22Rv1 (cell line): Measurements from ENCODE around the gene ADAM12.

Experiments used
- H3K27ac ChIP-seq: fragments of 450-650 bp; 2 replicates; pipeline ENCODE4 v1.5.1; 2017
- ZFX ChIP-seq: fragments of 450-650 bp; IDR thresholded peaks from 2 replicates; pipeline ENCODE4 v1.6.1; 2017; ENCODE audit warnings: antibody characterized with exemption, borderline replicate concordance
- TF ChIP-seq, protein P1 (sequence below): fragments of 450-650 bp; IDR thresholded peaks from 2 replicates; pipeline ENCODE4 v1.5.1; 2017; ENCODE audit warnings: mild to moderate bottlenecking

The ADAM12 gene

DNA sequence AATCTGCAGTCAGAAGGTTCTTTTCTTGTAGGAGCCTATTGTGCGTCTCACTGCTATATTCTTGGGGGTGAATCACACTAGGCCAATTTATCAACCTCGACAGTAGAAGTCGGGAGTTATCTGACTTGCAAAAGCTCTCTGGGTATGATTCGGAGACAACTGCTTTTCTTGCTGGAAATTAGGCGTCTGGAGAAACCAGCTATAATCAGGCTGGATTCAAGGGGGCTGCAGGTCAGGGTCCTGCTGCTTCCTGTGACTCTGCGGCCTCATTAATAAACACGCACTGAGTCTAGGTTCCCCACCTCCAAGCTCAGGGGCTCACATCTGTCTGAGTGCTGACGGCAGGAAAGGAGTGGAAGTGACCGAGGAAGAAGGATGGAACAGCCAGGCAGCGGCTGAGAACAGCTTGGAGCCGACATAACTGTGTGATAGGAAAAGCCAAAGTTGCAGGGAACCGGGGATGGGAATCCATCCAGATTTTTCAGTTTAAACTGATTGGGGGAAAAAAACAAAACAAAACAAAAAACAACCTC is 307.3 kb downstream of the ADAM12 start:
- TF ChIP-seq, protein P1, sequence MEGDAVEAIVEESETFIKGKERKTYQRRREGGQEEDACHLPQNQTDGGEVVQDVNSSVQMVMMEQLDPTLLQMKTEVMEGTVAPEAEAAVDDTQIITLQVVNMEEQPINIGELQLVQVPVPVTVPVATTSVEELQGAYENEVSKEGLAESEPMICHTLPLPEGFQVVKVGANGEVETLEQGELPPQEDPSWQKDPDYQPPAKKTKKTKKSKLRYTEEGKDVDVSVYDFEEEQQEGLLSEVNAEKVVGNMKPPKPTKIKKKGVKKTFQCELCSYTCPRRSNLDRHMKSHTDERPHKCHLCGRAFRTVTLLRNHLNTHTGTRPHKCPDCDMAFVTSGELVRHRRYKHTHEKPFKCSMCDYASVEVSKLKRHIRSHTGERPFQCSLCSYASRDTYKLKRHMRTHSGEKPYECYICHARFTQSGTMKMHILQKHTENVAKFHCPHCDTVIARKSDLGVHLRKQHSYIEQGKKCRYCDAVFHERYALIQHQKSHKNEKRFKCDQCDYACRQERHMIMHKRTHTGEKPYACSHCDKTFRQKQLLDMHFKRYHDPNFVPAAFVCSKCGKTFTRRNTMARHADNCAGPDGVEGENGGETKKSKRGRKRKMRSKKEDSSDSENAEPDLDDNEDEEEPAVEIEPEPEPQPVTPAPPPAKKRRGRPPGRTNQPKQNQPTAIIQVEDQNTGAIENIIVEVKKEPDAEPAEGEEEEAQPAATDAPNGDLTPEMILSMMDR = no peak
- H3K27ac ChIP-seq = no peak overlapping the region

- no peak overlapping the region for H3K27ac ChIP-seq
- TF ChIP-seq ZFX = no peak
- TF ChIP-seq, protein P1 = no peak
Measured at GRCh38 chr10:126080291-126080825, 307.9 kb downstream of the ADAM12 start.

GRCh38 chr10:126075009-126075408 is 313.3 kb downstream of the ADAM12 start:
- TF ChIP-seq ZFX = no peak
- TF ChIP-seq, protein P1 = no peak
- no peak overlapping the region for H3K27ac ChIP-seq

DNA sequence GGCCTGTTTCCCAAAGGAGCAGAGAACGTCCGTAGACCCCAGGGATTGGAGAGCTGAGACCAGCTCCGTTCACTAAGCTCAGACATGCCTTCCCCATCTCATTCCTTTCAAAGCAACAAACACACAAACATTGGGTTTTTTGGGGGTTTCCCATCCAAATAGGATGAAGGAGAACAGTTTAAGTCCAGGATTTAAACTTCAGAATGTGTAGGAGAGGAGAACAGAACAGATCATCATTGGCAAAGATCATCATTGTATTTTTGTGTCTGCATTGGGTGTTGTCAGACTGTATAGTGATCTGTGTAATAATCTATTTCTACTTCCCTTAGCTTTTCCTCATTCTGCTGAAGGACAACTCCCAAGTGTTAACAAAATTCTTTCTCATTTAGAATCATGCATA is 314.0 kb downstream of the ADAM12 start:
- TF ChIP-seq ZFX = no peak
- TF ChIP-seq, protein P1 = no peak
- no peak overlapping the region for H3K27ac ChIP-seq

DNA sequence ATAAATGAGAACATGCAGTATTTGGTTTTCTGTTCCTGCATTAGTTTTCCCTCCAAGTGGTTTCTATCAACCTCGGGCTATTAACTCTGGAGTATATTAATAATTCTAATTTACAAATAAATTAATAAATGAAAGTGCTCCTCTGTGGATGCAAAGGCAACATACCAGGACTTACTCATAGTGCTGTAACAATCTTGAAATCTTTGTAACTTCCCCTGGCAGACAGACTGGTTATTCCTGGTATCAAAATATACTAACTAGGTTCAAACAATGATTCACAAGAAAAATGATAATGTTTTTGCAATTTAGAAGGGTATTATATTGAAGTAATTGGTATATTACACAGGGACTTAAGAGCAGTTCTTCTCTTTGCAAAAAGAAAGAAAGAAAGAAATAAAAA is 314.7 kb downstream of the ADAM12 start:
- no peak overlapping the region for H3K27ac ChIP-seq
- TF ChIP-seq, protein P1 = no peak
- no peak for TF ChIP-seq ZFX

DNA sequence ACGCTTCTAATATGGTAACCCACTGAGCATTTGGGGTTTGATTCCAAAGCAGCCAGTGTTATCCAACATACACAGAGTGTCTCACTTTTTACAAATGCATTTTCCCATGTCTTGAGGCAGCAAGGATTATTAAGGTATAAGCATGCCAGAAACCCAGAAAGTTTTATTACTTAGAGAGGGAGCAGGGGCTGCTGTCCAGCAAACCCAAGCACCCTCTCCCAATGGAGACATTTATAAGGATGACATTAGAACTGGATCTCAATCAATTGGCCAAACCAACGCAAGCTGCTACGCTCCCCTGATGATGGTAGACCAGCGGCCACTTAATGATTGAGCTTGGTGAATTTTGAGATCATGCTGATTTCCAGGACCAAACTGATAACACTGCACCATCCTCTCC is 315.7 kb downstream of the ADAM12 start:
- TF ChIP-seq ZFX = no peak
- TF ChIP-seq, protein P1 = no peak
- H3K27ac ChIP-seq = no peak overlapping the region

- TF ChIP-seq, protein P1 = no peak
- TF ChIP-seq ZFX = no peak
- no peak overlapping the region for H3K27ac ChIP-seq
Measured at GRCh38 chr10:126070476-126071215, 317.6 kb downstream of the ADAM12 start.
